GM21717 (cell line): Measurements from ENCODE around the gene KLF13.
A peak's percentile ranks its signal among the peaks of the same experiment; 100 is the strongest.

Experiments
- ATAC-seq: cut with Tn5 transposase; IDR thresholded peaks from one replicate; pipeline ENCODE4 v1.9.1; 2021; ENCODE audit warnings: mild to moderate bottlenecking, moderate library complexity; ENCODE audit not compliant: unreplicated experiment

KLF13 gene

DNA sequence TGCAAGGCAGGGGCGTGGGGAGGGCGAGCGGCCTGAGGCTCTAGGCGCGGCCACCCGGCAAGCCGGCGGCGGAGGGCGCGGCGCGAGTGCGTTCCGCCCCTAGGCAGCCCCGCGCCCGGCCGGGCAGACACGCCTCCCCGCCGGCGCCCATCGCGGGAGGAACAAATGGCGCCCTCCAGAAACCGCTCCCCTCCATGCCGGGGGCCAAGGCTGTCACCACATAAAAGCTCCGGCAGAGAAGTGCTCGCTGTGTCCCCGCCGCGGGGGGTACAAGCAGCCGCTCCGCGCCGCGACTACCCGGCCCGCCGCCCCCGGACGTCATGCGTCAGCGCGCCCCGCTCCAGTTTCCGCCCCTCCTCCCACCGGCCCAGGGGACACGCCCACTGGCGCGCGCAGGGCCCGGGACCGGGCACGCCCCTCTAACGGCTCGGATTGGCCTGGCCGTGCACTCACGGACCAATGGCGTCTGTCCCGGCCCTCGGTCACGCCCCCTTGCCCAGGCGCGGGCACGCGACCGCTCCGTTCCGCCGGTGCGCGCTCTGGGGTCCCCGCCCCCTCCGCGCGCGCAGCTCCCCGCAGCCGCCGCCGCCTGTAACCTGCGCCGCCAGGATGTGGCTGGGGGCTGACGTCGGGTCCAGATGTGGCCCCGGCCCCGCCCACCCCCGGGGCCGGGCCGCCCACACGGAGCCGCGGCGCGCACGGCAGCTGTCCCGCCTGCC is at the start of gene KLF13:
KLF13 (plus strand) TSS at position 680 of the 719 bp plus-strand sequence. CDS start 378 bp downstream, outside the sequence.
- ATAC-seq = peak; percentile 53

DNA sequence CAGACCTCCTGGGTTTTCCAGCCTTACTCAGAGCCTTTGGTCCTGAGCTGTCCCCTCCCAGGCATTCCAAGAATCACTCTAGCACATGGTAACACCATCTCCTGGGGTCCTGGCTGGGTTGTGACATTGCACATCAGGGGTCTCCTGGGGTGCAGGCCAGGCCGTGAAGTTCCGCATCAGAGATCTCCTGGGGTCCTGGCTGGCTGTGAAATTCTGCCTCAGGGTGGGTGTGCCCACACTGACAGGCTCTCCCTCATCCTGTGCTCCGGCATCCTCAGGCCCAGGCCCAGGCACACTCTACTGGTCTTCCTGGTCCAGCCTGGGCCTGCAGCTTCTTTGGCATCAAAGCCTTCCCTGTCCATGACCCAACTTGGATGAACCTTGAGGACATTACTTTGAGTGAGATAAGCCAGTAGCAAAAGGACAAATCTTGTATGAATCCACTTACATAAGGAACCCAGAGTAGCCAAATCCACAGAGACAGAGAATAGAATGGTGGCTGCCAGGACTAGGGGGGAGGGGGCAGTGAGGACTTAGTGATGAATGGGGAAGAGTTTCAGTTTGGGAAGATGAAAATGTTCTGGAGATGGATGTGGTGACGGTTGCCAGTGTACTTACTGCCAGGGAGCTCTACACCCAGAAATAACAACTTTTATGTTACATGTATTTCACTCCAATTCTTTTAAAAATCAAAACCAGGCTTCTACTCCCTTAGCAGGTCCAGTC is 49.1 kb upstream of the KLF13 start:
- no peak for ATAC-seq

DNA sequence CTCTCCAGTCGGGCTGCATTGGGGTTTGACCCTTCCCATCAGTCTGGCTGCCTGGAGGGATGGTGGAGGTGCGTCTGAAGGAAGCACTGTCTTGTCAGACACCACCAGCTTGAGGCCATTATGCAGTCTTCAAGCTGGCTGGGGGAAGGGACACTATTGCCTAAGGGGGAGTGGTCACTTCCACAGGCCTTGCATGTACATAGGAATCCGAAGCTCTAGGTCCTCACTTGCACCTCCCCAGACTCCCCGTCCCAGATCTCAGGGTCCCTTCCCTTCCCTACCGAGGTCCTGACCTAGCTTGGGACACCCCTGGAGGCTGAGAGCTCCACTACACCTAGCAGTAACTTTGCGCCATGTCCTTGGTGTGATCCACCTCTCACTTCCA is 48.6 kb upstream of the KLF13 start:
- no peak for ATAC-seq

DNA sequence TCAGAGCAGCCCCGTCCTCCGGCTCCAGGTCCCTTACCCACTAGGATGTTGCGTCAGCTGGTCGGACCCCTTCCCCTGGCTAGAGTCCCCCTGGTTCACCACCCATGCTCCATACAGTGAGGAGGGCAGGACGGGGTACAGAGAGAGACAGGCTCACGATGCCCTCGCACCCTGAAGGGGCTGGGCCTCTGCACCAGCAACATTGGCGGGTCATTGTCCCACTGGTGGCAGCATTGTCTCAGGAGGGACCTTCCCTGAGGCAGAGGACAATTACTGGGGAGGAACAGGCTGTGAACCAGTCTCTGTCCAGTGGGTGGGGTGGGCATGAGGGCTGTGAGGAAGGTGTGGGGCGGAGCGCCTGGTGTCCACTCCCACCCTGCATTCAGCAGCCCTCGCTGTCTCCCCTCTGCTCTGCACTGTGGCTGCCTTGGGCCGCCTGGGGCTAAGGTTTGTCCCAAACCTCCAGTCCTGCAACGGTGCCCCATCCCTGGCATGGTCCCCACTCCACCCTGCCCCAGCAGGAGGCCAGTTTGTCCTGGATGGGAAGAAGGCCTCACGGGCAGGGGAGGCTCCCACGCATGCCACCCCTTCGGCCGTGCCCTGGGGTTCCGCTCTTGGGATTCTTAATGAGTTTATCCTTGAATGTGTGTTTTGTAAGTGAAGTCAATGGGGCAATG is 48.0 kb upstream of the KLF13 start:
- ATAC-seq = no peak

DNA sequence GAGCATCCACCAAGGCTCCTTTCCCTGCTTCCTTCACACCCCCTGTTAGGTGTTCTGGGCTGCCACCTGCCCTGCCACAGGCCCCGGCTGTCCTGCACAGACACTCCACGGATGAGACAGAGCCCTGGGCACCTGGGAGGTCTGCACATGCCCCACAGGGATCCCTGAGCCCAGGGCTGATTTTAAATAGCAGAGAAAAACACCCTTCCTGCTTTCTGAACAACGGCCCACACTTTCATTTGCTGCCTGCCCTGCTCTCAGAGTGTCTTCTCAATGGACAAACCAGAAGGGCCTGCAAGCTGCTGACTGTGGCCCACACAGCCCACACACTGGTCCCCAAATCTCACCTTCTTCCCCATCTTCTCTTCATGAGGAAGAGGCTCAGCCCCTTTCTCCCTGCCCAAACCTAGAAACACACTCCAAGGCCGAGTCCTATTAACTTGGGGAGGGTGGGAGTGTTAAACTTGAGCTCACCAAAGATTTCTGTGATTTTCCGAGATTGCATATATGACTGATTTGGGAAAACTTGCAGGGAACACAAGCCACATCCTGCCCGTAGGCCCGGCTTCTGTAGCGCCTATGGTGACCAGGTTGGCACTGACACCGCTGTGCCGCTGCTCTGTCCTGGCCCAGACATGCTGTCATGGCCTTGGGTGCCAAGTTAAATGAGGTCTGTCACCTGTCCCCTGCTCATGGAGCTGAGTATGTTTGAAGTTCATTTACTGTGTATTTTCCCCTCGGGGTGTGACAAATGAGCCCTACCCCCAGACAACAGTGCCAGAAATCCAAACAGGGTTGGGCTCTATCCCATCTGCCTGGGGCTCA is 47.2 kb upstream of the KLF13 start:
- no peak for ATAC-seq

DNA sequence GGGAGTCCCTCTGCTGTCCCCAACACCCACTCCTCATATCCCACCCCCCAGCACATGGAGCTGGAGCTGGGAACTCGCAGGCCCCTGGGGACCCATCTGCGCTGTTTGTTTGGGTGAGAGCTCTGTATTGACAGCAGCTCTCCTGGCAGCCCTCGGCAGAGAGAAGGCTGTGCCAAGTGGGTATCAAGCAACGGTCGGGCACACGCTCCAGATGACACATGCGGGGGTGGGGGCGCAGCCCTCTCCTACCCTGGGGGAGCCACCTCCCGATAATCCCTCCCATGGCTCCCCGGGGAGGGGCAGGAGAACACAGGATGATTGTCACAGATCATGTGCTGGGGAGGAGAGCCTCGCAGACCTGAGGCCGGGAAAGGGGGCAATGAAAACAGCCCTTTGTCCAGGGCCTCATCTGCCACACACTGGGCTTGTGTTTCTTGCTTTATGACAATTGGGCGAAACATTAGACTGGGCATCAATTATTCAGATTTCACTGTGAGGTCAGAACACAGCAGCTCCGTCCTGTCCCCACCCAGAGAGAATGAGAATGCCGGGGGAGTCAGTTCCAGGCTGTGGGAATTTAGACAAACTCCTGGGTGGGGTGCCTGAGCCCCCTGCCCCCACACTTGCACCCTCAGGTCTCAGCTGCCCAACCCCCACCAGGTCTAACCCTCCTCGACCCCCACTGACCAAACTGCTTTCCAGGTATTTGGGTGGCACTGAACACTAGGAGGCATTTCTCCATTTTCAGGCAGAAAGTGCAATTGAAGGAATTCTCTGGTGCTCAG is 46.4 kb upstream of the KLF13 start:
- ATAC-seq = no peak

DNA sequence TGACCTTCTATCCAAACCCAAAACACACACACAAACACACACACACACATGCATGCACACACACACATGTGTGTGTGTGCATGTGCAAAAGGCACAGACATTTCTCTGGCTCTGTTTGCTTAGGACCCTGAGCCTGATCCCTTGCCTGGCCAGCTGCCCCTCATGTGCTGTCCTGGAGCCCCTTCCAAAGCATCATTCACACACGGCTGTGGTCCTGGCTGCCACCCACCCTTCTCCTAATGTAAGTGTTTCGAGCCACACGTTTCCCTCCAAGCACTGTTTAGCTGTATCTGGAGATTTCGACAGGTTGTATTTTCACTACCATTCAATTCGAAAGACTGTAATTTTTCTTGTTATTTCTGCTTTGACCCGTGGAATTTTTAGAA is 45.8 kb upstream of the KLF13 start:
- no peak for ATAC-seq

DNA sequence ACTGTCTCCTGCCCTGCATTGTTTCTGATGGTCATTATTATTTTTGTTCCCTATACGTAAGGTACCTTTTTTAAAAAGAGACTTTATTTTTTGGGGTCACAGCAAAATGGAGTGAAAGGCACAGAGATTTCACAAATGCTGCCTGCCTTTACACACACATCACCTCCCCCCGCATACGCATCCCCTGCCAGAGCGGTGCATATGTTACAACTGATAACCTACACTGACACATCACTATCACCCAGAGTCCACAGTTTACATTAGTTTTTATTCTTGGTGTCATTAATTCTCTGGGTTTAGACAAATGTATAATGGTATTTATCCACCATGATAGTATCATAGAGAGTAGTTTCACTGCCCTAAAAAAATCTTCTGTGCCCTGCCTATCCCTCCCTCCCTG is 43.6 kb upstream of the KLF13 start:
- ATAC-seq = no peak

DNA sequence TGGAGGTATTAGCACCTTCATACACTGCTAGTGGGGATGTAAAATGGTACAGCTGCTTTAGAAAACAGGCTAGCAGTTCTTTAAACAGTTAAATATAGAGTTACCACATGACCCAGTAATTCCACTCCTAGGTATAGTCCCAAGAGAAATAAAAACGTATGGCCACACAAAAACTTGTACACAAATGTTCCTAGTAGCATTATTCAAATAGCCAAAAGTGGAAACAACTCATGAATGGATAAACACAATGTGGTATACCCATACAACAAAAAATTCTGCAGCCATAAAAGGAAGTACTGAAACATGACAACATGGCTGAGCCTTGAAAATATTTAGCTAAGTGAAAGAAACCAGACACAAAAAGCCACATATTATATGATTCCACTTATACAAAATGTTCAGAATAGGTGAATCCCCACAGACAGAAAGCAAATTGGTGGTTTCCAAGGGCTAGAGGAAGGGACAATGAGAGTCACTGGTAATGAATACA is 40.8 kb upstream of the KLF13 start:
- ATAC-seq = no peak

DNA sequence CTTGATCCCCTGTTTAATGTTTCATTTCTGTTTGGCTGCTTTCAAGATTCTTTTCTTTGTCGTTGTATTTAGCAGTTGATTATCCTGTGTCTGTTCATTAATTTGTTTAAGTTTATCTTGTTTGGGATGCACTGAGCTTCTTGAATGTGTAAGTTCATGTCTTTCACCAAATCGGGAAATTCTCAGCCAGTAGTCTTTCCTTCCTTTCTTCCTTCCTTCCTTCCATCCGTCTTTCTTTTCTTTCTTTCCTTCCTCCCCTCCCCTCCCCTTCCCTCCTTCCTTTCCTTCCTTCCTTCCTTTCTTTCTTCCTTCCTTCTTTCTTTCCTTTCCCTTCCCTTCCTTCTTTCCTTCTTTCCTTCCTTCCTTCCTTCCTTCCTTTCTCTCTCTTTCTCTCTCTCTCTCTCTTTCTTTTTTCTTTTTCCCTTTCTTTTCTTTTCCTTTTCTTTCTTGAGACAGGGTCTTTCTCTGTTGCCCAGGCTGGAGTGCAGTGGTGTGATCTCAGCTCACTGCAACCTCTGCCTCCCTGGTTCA is 35.5 kb upstream of the KLF13 start:
- no peak for ATAC-seq

DNA sequence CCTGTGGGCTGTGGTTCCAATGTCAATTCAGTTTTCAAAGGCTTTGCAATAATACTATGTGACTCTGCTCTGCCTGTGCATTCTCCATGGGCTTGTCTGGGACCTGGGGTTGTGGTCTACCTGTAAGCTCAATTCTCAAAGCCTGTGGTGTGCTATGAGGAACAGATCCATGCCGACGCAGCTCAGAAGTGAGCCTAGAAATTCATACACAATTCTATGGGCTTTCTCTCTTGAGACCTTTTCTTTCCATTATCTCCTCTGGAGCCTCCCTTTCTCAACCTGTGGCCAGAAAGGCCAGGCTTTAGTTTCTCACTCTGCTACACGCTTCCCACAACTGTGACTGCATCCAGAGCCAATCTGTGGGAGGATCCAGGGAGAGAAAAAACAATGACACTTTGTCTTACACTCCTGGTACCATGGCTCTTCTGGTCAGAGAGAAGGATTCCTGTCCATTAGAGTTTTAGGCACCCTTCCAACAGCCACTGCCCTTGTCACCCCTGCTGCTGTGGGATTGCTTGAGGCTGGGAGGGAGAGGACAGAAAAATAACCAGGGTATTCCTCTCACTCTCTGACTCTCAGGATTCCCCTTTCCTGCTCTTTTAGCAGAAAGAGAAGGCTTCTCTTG is 34.1 kb upstream of the KLF13 start:
- no peak for ATAC-seq

DNA sequence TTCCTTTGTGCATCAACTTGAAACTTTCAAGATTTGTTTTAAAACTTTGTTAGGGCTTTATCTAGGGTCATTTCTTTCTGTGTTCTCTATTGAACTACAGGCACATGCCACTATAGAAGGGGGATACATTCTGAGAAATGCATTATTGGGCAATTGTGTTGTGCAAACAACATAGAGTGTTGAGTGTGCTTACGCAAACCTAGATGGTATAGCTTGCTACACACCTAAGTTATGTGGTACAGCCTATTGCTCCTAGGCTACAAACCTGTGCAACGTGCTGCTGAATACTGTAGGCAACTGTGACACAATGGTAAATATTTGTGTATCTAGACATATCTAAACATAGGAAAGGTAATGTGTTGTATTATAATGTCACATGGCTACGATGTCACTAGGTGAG is 33.0 kb upstream of the KLF13 start:
- no peak for ATAC-seq

DNA sequence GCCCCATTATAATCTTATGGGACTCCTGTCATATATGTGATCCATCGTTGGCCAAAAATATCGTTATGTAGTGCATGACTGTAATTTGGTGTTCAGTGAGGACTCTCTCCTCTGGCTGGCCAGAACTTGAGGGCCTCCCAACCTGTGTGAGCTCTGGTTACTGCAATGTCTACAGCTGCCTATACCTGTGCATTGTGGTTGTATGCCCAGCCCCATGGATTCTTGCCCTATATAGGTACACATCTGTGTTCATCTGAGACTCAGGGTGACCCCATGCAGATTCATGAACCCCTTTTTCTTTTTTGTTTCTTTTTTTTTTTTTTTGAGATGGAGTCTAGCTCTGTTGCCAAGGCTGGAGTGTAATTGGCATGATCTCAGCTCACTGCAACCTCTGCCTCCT is 32.6 kb upstream of the KLF13 start:
- no peak for ATAC-seq

DNA sequence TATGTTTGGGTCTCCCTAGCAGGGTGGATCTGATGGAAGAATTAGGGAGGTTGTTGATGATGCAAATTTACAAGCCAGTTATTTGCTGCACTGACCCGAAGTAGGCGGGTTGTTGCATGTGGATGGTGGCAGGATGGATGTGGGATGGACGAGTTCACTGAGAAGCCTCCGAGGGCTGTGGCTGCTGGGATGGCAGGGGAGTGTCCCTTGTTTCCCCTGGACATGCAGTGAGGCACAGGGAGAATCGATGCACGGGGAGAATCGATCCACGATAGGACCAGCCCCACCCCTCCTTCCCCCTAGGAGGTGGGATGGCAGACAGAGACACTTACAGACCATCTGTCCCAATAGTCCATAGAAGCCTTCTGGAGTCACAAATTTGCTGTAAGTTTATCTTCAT is 31.0 kb upstream of the KLF13 start:
- no peak for ATAC-seq

DNA sequence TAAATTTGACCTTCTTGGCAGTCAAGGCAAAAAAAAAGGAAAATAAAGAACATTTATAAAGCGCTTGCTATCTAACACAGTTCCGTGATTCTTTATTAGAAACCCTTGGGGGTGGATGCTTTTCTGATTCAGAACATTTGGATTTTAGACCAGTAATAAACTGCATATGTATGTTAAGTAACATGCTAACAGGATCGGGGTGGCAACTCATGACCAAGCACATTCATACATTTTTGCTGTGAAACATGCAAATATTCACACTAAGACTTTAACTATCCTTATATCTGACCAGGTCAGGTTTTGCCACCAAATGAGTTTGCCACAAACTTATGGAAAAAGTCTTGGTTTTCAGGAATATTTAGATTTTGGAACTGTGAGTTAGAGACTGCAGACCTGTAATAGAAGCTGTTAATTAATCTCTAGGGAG is 30.4 kb upstream of the KLF13 start:
- no peak for ATAC-seq

DNA sequence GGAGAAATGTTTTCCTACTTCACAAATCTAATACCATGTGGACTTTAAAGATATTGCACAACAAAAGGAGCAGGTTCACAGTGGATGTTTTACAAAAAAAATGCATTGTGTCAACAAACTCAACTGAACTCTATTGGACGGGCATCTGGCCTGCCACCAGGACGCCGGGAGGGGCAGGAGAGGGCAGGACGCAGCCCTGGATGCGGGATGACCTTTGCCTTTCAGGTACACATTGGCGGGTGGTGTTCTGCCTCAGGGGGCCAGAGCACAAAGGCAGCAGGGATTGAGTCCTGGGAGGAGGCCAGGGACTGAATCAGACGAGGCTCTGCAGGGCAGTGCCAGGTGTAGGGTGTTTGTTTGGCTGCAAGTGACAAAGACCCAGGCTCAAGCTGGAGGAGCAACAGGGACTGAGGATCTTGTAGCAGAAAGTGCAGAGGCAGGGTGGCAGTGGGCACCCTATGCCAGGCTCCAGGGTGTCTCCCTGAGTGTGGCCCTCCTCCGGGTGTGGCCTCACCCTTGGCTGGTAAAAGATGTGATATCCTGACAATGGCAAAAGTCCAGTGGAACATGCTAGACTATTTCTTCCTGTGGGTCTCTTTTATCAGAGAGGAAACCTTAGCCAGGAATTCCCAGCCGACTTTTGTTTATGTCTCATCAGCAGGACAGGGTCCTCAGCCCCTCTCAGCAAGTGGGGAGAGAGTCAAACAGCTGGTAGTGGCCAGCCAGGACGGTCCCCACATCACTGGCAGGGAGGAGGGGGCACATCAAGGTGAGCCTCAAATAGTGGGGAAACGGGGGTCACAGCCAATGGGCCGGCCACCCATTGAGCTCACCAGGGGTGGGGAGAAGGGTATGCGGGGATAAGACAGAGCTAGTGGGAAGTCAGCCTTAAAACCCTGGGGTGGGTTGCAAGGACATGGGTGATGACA is 29.7 kb upstream of the KLF13 start:
- no peak for ATAC-seq

DNA sequence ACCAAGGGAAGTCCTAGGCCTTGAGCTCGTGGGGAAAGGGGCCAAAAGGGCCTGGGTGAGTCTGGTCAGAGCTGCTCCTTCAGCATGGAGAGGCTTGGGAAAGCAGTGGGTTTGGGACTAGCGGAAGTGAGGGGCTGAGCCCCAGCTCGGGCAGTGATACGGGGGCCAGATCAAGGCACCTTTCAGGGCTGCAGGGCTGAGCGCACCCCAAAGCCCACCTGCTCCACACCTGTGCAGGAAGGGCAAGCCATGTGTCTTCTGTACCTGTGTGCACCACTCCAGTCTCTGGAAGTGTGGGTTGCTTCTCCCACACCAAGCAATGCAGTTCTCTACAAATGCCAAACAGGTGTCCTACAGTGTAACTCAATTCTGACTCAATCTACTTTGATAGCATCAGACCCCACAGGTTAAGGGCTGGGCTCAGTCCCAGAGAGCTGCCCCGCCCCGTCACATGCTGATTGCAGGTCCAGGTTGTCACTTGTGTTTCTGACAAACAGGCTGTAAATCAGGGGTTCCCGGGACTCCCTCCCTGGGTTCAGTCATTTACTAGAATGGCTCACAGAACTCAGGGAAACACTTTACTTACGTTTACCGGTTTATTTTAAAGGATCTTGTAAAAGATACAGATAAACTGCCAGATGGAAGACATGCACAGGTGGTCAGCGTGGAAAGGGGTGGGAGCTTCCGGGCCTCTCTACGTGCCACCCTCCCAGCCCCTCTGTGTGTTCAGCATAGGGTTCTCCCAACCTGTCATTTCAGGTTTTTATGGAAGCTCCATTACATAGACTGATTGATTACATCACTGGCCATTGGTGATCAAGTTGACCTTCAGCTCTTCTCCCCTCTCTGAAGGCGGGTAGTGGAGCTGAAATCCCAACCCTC is 28.8 kb upstream of the KLF13 start:
- no peak for ATAC-seq
